GM19193 (cell line): ENCODE measurements around the gene CCNDBP1.

Experiments used
- POLR2A ChIP-seq: IDR thresholded peaks from 4 replicates; pipeline ENCODE4 v1.6.1; 2011; ENCODE audit not compliant: insufficient read depth, insufficient read length; ENCODE audit errors: extremely low read depth

Gene CCNDBP1, protein sequence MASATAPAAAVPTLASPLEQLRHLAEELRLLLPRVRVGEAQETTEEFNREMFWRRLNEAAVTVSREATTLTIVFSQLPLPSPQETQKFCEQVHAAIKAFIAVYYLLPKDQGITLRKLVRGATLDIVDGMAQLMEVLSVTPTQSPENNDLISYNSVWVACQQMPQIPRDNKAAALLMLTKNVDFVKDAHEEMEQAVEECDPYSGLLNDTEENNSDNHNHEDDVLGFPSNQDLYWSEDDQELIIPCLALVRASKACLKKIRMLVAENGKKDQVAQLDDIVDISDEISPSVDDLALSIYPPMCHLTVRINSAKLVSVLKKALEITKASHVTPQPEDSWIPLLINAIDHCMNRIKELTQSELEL

GRCh38 chr15:43185157-43186002 is at the start of gene CCNDBP1:
Gene CCNDBP1 (plus strand): TSS chr15:43185403. CDS start chr15:43185499, 96 bp downstream.
- TF ChIP-seq POLR2A = peak; percentile 95

DNA sequence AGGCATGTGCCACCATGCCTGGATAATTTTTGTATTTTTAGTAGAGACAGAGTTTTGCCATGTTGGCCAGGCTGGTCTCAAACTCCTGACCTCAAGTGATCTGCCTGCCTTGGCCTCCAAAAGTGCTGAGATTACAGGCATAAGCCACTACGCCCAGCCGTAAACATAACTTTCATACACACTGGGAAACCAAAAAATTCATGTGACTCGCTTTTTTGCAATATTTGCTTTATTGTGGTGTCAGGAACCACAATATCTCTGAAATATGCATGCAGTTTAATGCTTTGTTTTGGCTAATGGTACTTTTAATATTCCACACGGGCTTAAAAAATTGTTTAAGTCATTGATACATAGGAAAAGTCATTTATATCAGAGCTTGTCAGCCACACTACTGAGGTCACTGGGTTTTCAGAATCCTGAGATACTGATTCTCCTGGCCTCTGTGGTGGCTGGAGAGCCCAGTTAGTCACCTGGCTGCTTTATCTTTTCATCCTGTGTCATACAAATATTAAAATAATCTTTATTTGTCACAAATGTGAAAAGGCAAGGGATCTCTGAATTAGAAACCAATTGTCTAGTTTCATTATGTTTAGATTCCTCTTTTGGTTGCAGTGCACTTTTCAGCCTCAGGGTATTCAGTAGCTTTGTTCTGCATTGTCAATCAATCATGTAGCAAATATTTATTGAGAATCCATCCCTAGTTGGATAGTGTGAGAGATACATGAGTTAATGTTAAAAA is 41.8 kb upstream of the CCNDBP1 start:
- TF ChIP-seq POLR2A = no peak

DNA sequence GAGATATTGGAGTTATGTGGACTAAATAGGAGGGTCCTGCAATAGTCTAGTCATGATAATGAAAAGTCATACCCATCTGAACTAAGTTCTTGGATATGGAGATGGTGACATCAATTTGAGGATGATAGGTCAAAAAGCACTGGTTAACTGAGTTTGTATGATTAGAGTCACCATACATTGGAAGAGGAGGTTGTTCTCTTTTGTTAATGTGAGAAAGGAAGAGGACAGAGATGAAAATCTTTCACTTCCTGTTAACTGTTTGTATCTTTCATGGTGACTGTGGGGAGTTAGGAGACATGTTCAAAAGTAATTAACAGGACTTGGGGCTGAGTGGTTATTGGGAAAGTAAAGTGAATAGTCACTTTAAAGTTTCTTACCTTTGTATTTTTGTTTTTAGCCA is 40.7 kb upstream of the CCNDBP1 start:
- no peak for TF ChIP-seq POLR2A

DNA sequence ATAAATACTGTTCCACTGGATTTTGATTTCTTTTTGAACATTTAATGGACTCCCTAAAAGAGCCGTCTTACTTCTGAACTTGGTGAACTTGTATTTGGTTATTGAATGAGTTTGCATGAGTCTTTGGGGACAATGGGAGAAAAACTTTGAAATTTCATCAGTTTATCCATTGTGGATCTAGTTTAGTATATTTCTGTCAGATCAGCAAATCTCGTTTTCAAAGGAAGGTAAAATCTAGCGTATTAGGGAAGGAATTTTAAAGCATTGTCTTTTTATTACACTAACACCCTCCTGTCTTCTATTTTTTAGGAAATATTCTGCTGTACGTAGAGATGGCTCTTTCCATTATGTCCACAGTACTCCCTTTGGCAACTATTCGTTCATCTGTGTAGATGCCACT is 39.0 kb upstream of the CCNDBP1 start:
- TF ChIP-seq POLR2A = no peak

DNA sequence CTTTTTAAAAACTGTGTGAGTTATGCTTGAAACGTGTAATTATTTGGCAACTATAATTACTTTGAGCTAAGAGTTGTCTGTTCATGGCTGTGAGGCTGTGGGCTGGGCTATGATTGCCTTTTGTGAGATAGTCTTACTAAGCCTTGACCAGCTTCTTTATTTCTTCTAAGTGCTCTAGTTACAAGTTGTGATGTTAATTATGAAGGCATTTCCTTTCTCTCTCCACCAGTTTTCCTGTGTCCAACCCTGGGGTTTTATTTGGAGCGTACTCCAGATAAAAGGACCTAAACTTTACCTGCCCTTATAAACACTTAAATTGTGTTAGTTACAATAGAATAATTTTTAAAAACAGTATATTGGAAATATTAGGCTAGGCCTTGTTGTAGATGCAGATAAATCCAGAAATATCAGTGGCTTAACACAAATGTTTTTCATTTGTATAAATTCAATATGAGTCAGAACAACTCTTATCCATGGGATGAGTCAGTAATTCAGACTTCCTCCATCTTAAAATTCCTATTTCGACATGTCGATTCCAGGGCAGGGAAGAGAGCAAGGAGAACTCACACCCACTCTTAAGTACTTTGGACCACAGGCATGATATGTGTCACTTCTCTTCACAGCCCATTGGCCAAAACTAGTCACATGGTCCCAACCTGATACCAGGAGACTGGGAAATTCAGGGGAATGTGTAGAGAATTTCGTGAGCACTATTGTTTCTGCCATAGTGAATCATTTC is 34.8 kb upstream of the CCNDBP1 start:
- no peak for TF ChIP-seq POLR2A

DNA sequence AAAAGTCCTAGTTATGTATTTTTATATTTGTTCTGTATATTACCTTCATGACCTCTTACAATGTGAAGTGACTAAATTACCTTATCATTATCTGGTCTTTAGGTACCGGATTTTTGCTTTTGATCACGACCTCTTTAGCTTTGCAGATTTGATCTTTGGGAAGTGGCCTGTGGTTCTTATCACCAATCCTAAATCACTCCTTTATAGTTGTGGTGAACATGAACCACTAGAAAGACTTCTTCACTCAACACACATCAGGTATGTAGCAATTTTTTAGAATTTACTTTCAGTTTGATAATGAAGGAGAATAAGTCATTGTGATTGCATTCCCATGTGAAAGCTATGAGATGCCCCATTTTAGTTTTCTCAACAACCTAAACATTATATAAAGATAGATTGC is 33.5 kb upstream of the CCNDBP1 start:
- no peak for TF ChIP-seq POLR2A

DNA sequence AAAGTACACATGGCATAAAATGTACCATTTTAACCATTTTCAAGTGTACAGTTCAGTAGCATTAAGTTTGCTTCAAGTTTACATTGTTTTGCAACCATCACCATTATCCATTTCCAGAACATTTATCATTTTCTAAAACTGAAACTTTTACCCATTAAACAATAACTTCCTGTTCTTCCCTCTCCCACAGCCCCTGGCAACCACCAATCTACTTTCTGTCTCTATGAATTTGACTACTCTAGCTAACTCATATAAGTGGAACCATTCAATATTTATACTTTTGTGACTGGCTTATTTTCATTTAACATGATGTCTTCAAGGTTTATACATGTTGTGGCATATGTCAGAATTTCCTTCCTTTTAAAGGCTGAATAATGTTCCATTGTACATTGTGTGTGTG is 31.9 kb upstream of the CCNDBP1 start:
- no peak for TF ChIP-seq POLR2A

- TF ChIP-seq POLR2A = no peak
These were observed 19.3 kb upstream of the CCNDBP1 start for GRCh38 chr15:43165801-43166325.

GRCh38 chr15:43168192-43169107 is 16.8 kb upstream of the CCNDBP1 start:
- TF ChIP-seq POLR2A = no peak

DNA sequence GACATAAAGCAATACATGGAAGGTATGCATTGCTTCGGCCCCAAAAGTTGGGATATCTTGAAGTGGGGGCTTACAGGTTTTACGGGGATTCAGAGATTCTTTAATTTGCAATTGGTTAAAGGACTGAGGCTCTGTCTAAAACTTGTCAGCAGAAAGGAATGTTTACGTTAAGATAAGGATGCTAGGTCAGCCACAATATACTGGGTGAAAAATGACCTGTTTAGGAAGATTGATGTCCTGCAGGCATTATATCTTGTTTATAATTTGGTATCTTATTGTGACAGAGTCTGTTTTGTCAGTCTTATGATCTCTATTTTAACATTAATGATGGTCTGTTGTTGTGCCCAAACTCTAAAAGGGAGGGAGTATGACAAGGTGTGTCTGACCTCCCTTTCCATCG is 15.3 kb upstream of the CCNDBP1 start:
- no peak for TF ChIP-seq POLR2A

DNA sequence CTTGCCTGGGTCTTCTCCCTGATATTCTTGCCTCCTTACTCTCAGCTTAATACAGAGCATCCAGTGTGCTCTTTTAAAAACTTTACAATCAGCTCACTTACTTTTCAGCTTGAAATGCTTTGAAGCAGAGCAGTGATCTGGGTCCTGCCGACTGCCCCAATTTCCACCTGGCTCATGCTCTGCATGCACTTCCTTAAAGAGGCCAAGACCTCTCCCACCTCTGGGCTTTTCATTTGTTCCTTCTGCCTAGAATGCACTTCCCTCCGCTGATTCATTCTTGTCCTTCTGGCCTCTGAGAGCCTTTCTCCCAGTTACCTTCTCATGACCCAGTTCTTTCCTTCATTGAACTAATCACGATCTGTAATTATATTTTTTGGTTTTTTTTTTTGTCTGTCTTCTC is 1.9 kb upstream of the CCNDBP1 start:
- TF ChIP-seq POLR2A = no peak

- no peak for TF ChIP-seq POLR2A
These were observed 637 bp upstream of the CCNDBP1 start for GRCh38 chr15:43184407-43185124.

DNA sequence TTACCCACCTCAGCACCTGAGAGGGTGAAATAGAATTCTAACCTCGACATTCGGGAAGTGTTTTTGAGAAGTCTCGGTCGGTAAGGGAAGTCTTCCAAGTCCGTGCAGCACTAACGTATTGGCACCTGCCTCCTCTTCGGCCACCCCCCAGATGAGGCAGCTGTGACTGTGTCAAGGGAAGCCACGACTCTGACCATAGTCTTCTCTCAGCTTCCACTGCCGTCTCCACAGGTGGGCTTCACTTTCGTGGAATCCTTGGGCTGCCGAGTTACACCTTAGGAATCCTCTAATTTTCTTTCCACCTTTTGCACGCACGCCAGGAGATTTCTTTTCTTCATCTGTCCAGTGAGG is 775 bp downstream of the CCNDBP1 start:
- no peak for TF ChIP-seq POLR2A
